K562 (cell line): Measurements from ENCODE around the gene ESD. TPM values are rescaled to one million over a fixed set of nuclear protein-coding genes. Genes with fewer than 3 reads are reported as not detected.
A peak's percentile ranks its signal among the peaks of the same experiment; 100 is the strongest.

ENCODE experiments used
- DEAF1 ChIP-seq: fragments of 450-650 bp; formaldehyde crosslinking; IDR thresholded peaks from 2 replicates; pipeline ENCODE4 v1.4.0; 2020; ENCODE audit warnings: mild to moderate bottlenecking, moderate library complexity
- MAX ChIP-seq: sonication (generic); formaldehyde crosslinking; IDR thresholded peaks from 2 replicates; pipeline ENCODE4 v1.9.0; 2022; ENCODE audit warnings: mild to moderate bottlenecking, missing genetic modification reagents
- POLR2AphosphoS5 ChIP-seq: IDR thresholded peaks from 2 replicates; pipeline ENCODE4 v1.6.1; 2011; ENCODE audit warnings: mild to moderate bottlenecking, low read depth, low read length, moderate library complexity; ENCODE audit not compliant: control insufficient read depth, insufficient read depth
- POLR2G ChIP-seq: fragments of 200-400 bp; formaldehyde crosslinking; IDR thresholded peaks from 2 replicates; pipeline ENCODE4 v1.6.1; 2017; ENCODE audit warnings: low read depth, mild to moderate bottlenecking, antibody characterized with exemption, low read length, moderate library complexity
- RAD21 ChIP-seq, 2 experiments: fragments of 250-450 bp in 1 of 2; fragments of 450-650 bp in 1 of 2; sonication (Bioruptor Pico) in 1 of 2; formaldehyde crosslinking in 1 of 2; IDR thresholded peaks in 1 of 2; conservative IDR thresholded peaks in 1 of 2; 2 replicates each; pipeline versions ENCODE4 v1.4.0 to v1.8.0; 2020 to 2022; ENCODE audit warnings: mild to moderate bottlenecking in 2 of 2, moderate library complexity in 1 of 2
- SNRNP70 ChIP-seq: fragments of 200-400 bp; formaldehyde crosslinking; optimal IDR thresholded peaks from 2 replicates; pipeline ENCODE3; 2017; ENCODE audit warnings: low read depth, low read length
- TEAD4 ChIP-seq, 2 experiments: sonication (generic) in 1 of 2; formaldehyde crosslinking in 1 of 2; IDR thresholded peaks; 2 replicates each; pipeline versions ENCODE4 v1.6.1 to v1.8.0; 2012 to 2022; ENCODE audit warnings: borderline replicate concordance in 1 of 2, inconsistent platforms in 1 of 2, low read length in 1 of 2, mild to moderate bottlenecking in 1 of 2, missing genetic modification reagents in 1 of 2
- ZBTB43 ChIP-seq: sonication (generic); formaldehyde crosslinking; IDR thresholded peaks from 2 replicates; pipeline ENCODE4 v1.8.0; 2023; ENCODE audit warnings: mild to moderate bottlenecking, missing genetic modification reagents
- ZBTB5 ChIP-seq: fragments of 450-650 bp; IDR thresholded peaks from 2 replicates; pipeline ENCODE4 v1.6.1; 2017; ENCODE audit warnings: antibody characterized with exemption
- ZNF277 ChIP-seq: fragments of 250-450 bp; sonication (Bioruptor Pico); IDR thresholded peaks from 2 replicates; pipeline ENCODE4 v1.8.0; 2022; ENCODE audit warnings: inconsistent platforms, mild to moderate bottlenecking, moderate library complexity, borderline replicate concordance
- ZNF449 ChIP-seq: fragments of 250-450 bp; sonication (Bioruptor Pico); IDR thresholded peaks from 2 replicates; pipeline ENCODE4 v1.8.0; 2022; ENCODE audit warnings: moderate library complexity, mild to moderate bottlenecking, inconsistent platforms
- ZNF655 ChIP-seq: fragments of 250-450 bp; sonication (Bioruptor Pico); IDR thresholded peaks from 2 replicates; pipeline ENCODE4 v1.5.0; 2021
- polyA plus RNA-seq, 8 experiments: library from polyadenylated mRNA; depleted of rRNA in 4 of 8; stranded (reverse) in 5 of 8; unstranded in 3 of 8; fragments of >200 nt; fragmentation: Nextera tagmentation in 2 of 8; fragmentation: Illumina TruSeq in 1 of 8; extraction: Ambion mirVana in 2 of 8; extraction: Trizol in 1 of 8; gene quantifications; 2 replicates each; pipeline versions ENCODE4 v1.2.1 to v1.2.3, GENCODE V29; 2011 to 2014; ENCODE audit warnings: inconsistent platforms in 1 of 8, missing spikeins in 1 of 8
- total RNA-seq, 7 experiments: library from RNA; depleted of rRNA in 6 of 7; stranded (reverse); fragments of >200 nt in 6 of 7; fragmentation: Illumina TruSeq in 2 of 7; extraction: Trizol in 2 of 7; gene quantifications; 2 replicates each; pipeline versions ENCODE4 v1.2.1 to v1.2.3, GENCODE V29; 2011 to 2021; ENCODE audit warnings: low replicate concordance in 1 of 7

Gene ESD
- total and polyA plus RNA-seq, 9 of the 15 experiments (the other 6 are each of a cell fraction or from before 2014, with no cell fraction given), result 88.9 to 402 (median 232) TPM

- TF ChIP-seq MAX (CRISPR knock-in tag) (no peak), ZBTB43 (CRISPR knock-in tag) (no peak), SNRNP70 (no peak), DEAF1 (CRISPR knock-in tag) (peak; percentile 56; the same call in 1 of the 2 replicates), POLR2AphosphoS5 (no peak), POLR2G (no peak), ZNF449 (CRISPR knock-in tag) (no peak), ZNF277 (CRISPR knock-in tag) (no peak), TEAD4 (IDR thresholded peaks at IDR 0.05; ENCODE audit: low read length) (no peak), TEAD4 (CRISPR knock-in tag; IDR thresholded peaks at IDR 0.05; ENCODE audit: borderline replicate concordance) (no peak), ZNF655 (CRISPR knock-in tag) (no peak), ZBTB5 (no peak), RAD21 (CRISPR knock-in tag; conservative IDR thresholded peaks at IDR 0.05 in 1 of 2, IDR thresholded peaks at IDR 0.05 in 1 of 2) (peak; percentile 78 to 85)
Measured at GRCh38 chr13:46831588-46832194, 34.7 kb upstream of the ESD start (continued).
